ENCODE measurements around the gene CRB1.

The CRB1 gene

GRCh38 chr1:197307551-197307950 is 39.5 kb downstream of the CRB1 start:
- TF ChIP-seq CTCF (conservative IDR thresholded peaks at IDR 0.05; ENCODE audit: low read depth, low read length) = no peak
- no peak for DNase-seq (ENCODE audit: low read depth)
- H3K4me3 ChIP-seq (ENCODE audit: low read length) = no peak overlapping the region

DNA sequence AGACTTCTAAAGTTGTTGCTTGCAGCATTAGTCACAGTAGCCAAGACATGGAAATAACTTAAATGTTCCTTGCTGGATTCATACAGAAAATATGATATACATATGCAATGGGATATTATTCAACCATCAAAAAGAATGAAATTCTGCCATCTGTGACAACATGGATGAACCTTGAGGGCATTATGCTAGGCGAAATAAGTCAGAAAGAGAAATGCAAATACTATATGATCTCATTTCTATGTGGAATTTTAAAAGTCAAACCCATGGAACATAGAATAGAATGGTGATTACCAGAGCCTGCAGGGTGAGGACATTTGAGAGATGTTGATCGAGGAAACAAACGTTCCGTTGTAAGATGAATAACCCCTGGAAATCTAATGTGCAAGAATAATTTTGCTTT is 43.0 kb downstream of the CRB1 start:
- TF ChIP-seq CTCF (conservative IDR thresholded peaks at IDR 0.05; ENCODE audit: low read depth, low read length) = no peak
- no peak for DNase-seq (ENCODE audit: low read depth)
- H3K4me3 ChIP-seq (ENCODE audit: low read length) = no peak overlapping the region

DNA sequence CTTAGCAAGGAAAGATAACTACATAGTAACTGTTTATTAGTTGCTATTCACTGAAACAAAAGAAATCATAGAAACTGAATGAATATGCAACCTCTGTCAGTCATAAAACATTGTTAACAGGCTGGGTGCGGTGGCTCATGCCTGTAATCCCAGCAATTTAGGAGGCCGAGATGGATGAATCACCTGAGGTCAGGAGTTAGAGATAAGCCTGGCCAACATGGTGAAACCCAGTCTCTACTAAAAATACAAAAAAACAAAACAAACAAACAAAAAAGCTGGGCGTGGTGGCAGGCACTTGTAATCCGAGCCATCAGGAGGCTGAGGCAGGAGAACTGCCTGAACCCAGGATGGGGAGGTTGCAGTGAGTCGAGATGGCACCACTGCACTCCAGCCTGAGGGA is 44.1 kb downstream of the CRB1 start:
- H3K4me3 ChIP-seq (ENCODE audit: low read length) = no peak overlapping the region
- TF ChIP-seq CTCF (conservative IDR thresholded peaks at IDR 0.05; ENCODE audit: low read depth, low read length) = no peak
- no peak for DNase-seq (ENCODE audit: low read depth)

DNA sequence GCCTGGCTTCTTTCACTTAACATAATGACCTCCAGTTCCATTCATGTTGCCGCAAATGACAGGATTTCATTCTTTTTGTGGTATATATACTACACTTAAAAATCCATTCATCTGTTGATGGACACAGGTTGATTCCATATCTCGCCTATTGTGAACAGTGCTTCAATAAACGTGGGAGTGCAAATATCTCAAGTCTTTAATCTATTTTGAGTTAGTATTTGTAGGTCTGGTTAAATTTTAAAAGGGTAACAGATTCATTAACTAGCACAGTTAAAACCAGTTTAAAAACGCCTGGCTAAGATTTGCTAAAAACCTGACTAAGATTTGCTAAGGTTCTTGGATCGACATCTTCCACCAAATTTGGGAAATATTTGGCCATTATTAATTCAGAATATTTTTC is 45.7 kb downstream of the CRB1 start:
- no peak for DNase-seq (ENCODE audit: low read depth)
- H3K4me3 ChIP-seq (ENCODE audit: low read length) = no peak overlapping the region
- TF ChIP-seq CTCF (conservative IDR thresholded peaks at IDR 0.05; ENCODE audit: low read depth, low read length) = no peak

GRCh38 chr1:197314682-197315081 is 46.6 kb downstream of the CRB1 start:
- H3K4me3 ChIP-seq (ENCODE audit: low read length) = no peak overlapping the region
- no peak for TF ChIP-seq CTCF (conservative IDR thresholded peaks at IDR 0.05; ENCODE audit: low read depth, low read length)
- no peak for DNase-seq (ENCODE audit: low read depth)

DNA sequence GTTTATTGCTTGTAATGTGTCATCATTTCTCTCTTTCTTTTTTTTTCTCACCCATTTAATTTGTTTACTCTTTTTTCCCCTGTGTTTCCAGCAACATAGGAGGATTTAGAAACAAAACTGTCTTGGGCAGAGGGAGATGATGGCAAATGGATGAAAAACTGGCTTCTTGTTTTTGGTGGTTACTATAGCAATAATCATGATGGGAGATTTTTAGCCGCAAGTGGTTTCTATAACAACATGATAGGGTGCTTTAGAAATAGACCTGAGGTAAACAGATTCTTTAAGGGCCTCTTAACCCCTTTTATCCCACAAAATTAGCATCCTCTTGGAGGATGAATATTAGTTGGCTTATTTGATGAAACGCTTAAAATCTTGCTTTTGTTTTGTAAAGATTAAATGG is 51.6 kb downstream of the CRB1 start:
- TF ChIP-seq CTCF (conservative IDR thresholded peaks at IDR 0.05; ENCODE audit: low read depth, low read length) = no peak
- no peak overlapping the region for H3K4me3 ChIP-seq (ENCODE audit: low read length)
- no peak for DNase-seq (ENCODE audit: low read depth)

GRCh38 chr1:197320991-197321531 is 53.0 kb downstream of the CRB1 start:
- no peak for TF ChIP-seq CTCF (conservative IDR thresholded peaks at IDR 0.05; ENCODE audit: low read depth, low read length)
- peak; percentile 62 for DNase-seq (ENCODE audit: low read depth)
- no peak overlapping the region for H3K4me3 ChIP-seq (ENCODE audit: low read length)
